Trophoblast cell (in vitro differentiated cells and primary cell): ENCODE measurements around the gene CC2D2A.

Experiments
- DNase-seq, 2 donors: peaks; one replicate each; pipeline ENCODE4 v3.0.0-alpha.2; 2016
- H2AFZ ChIP-seq: 2 replicates; pipeline ENCODE4 v1.6.1; 2013; ENCODE audit warnings: low read length, moderate library complexity, mild to moderate bottlenecking; ENCODE audit not compliant: insufficient read depth, poor library complexity
- H2AK5ac ChIP-seq: 2 replicates; pipeline ENCODE4 v1.6.1; 2013; ENCODE audit warnings: mild to moderate bottlenecking, low read length
- H2BK120ac ChIP-seq: 2 replicates; pipeline ENCODE4 v1.6.1; 2013; ENCODE audit warnings: low read length, mild to moderate bottlenecking, moderate library complexity; ENCODE audit not compliant: insufficient read depth, poor library complexity
- H2BK12ac ChIP-seq: 2 replicates; pipeline ENCODE4 v1.6.1; 2013; ENCODE audit warnings: mild to moderate bottlenecking, low read length, moderate library complexity
- H2BK5ac ChIP-seq: 2 replicates; pipeline ENCODE4 v1.6.1; 2013; ENCODE audit warnings: low read length, low read depth, moderate library complexity, mild to moderate bottlenecking; ENCODE audit not compliant: poor library complexity
- H3K14ac ChIP-seq: 2 replicates; pipeline ENCODE4 v1.6.1; 2013; ENCODE audit warnings: mild to moderate bottlenecking, low read length
- H3K18ac ChIP-seq: 2 replicates; pipeline ENCODE4 v1.6.1; 2013; ENCODE audit warnings: mild to moderate bottlenecking, low read length
- H3K23ac ChIP-seq: 2 replicates; pipeline ENCODE4 v1.6.1; 2013; ENCODE audit warnings: low read length
- H3K27ac ChIP-seq: 2 replicates; pipeline ENCODE4 v1.5.1; 2013; ENCODE audit warnings: low read depth, mild to moderate bottlenecking, inconsistent platforms, low read length, moderate library complexity
- H3K27me3 ChIP-seq: 2 replicates; pipeline ENCODE4 v1.6.1; 2013; ENCODE audit warnings: inconsistent platforms, mild to moderate bottlenecking, low read length, moderate library complexity; ENCODE audit not compliant: insufficient read depth
- H3K36me3 ChIP-seq, 2 experiments: 1 replicate in 1 of 2; 2 replicates in 1 of 2; pipeline ENCODE4 v1.6.1; 2013; ENCODE audit warnings: low read length in 2 of 2, mild to moderate bottlenecking in 2 of 2, moderate library complexity in 1 of 2; ENCODE audit not compliant: insufficient read depth in 2 of 2, control insufficient read depth in 1 of 2
- H3K4ac ChIP-seq: 2 replicates; pipeline ENCODE4 v1.6.1; 2013; ENCODE audit warnings: low read depth, mild to moderate bottlenecking, low read length, moderate library complexity
- H3K4me1 ChIP-seq, 2 experiments: 1 replicate in 1 of 2; 2 replicates in 1 of 2; pipeline ENCODE4 v1.6.1; 2013; ENCODE audit warnings: low read length in 2 of 2, mild to moderate bottlenecking in 2 of 2, moderate library complexity in 1 of 2; ENCODE audit not compliant: insufficient read depth in 2 of 2, control insufficient read depth in 1 of 2
- H3K4me2 ChIP-seq: 2 replicates; pipeline ENCODE4 v1.6.1; 2013; ENCODE audit warnings: inconsistent platforms, mild to moderate bottlenecking, low read length, moderate library complexity
- H3K4me3 ChIP-seq: 2 replicates; pipeline ENCODE4 v1.5.1; 2013; ENCODE audit warnings: mild to moderate bottlenecking, low read depth, low read length, inconsistent platforms
- H3K79me1 ChIP-seq: one replicate; pipeline ENCODE4 v1.6.1; 2013; ENCODE audit warnings: low read length
- H3K79me2 ChIP-seq: 2 replicates; pipeline ENCODE4 v1.6.1; 2013; ENCODE audit warnings: low read length, mild to moderate bottlenecking; ENCODE audit not compliant: control insufficient read depth, insufficient read depth, poor library complexity
- H3K9ac ChIP-seq: 2 replicates; pipeline ENCODE4 v1.6.1; 2013; ENCODE audit warnings: mild to moderate bottlenecking, low read length
- H3K9me3 ChIP-seq: 2 replicates; pipeline ENCODE4 v1.6.1; 2013; ENCODE audit warnings: low read depth, mild to moderate bottlenecking, control low read depth, inconsistent platforms, low read length; ENCODE audit not compliant: insufficient read depth
- H4K12ac ChIP-seq: 2 replicates; pipeline ENCODE4 v1.6.1; 2013; ENCODE audit warnings: low read depth, mild to moderate bottlenecking, low read length, moderate library complexity
- H4K8ac ChIP-seq: 2 replicates; pipeline ENCODE4 v1.6.1; 2013; ENCODE audit warnings: low read depth, mild to moderate bottlenecking, low read length, moderate library complexity
- H4K91ac ChIP-seq: one replicate; pipeline ENCODE4 v1.6.1; 2013; ENCODE audit warnings: low read depth, mild to moderate bottlenecking, low read length, moderate library complexity
- WGBS: extraction: QIAGEN DNeasy Blood & Tissue Kit; methylation state at CpG from one replicate; pipeline ENCODE4 v1.1.7; 2013; ENCODE audit warnings: missing lambda C conversion rate; ENCODE audit not compliant: insufficient read length, insufficient coverage; ENCODE audit errors: extremely low coverage; 5-methylcytosine and 5-hydroxymethylcytosine counted together

Gene CC2D2A

GRCh38 chr4:15427161-15427560, 42.5 kb upstream of the CC2D2A start:
- DNase-seq: no peak
- Histone ChIP-seq H3K79me1 (no peaks in the 10 kb centered on the region), H2AFZ (no peak overlapping the region), H3K27me3 (no peaks in the 10 kb centered on the region), H3K79me2 (no peaks in the 10 kb centered on the region), H3K36me3 (no peaks in the 10 kb centered on the region), H2AK5ac (no peak overlapping the region), H3K4me3 (no peak overlapping the region), H3K9ac (no peak overlapping the region), H4K8ac (no peak overlapping the region), H3K4me2 (no peak overlapping the region), H3K18ac (no peak overlapping the region), H2BK5ac (no peak overlapping the region), H2BK12ac (no peak overlapping the region), H3K9me3 (no peaks in the 10 kb centered on the region), H3K23ac (no peak overlapping the region), H3K27ac (no peak overlapping the region), H3K4me1 (no peaks in the 10 kb centered on the region), H4K91ac (no peak overlapping the region), H3K14ac (no peak overlapping the region), H2BK120ac (no peak overlapping the region), H4K12ac (no peak overlapping the region), H3K4ac (no peak overlapping the region)
- WGBS: no CpG with 5 or more reads among the region's 2 CpGs

GRCh38 chr4:15427701-15428100, 42.0 kb upstream of the CC2D2A start, which contains the start of gene C1QTNF7:
C1QTNF7 (plus strand) TSS chr4:15428033; CDS start chr4:15435744, 7,711 bp downstream.
- no peak within 1 kb of the TSS for H3K4ac ChIP-seq
- no CpG with 5 or more reads among the region's 3 CpGs for WGBS

GRCh38 chr4:15428611-15429010, 41.1 kb upstream of the CC2D2A start:
- Histone ChIP-seq H2AFZ (no peak overlapping the region), H3K14ac (no peak overlapping the region), H3K27ac (no peak overlapping the region), H3K9ac (no peak overlapping the region), H3K27me3 (no peaks in the 10 kb centered on the region), H2BK12ac (no peak overlapping the region), H4K91ac (no peak overlapping the region), H3K23ac (no peak overlapping the region), H4K8ac (no peak overlapping the region), H4K12ac (no peak overlapping the region), H2BK5ac (no peak overlapping the region), H3K9me3 (no peaks in the 10 kb centered on the region), H3K79me1 (no peaks in the 10 kb centered on the region), H2AK5ac (no peak overlapping the region), H3K4me3 (no peak overlapping the region), H3K4me2 (no peak overlapping the region), H3K79me2 (no peaks in the 10 kb centered on the region), H3K36me3 (no peaks in the 10 kb centered on the region), H3K4ac (no peak overlapping the region), H3K18ac (no peak overlapping the region), H3K4me1 (no peaks in the 10 kb centered on the region), H2BK120ac (no peak overlapping the region)
- DNase-seq: no peak
- WGBS: no CpG with 5 or more reads among the region's 1 CpG

More at GRCh38 chr4:15427701-15428100, 42.0 kb upstream of the CC2D2A start, which contains the start of gene C1QTNF7:
- Histone ChIP-seq H2BK5ac (no peak within 1 kb of the TSS), H3K4me3 (no peak within 1 kb of the TSS), H2AK5ac (no peak within 1 kb of the TSS), H3K27ac (no peak within 1 kb of the TSS), H2BK120ac (no peak within 1 kb of the TSS), H4K91ac (no peak within 1 kb of the TSS), H3K79me2 (no peaks in the 10 kb centered on the region), H3K4me1 (no peaks in the 10 kb centered on the region), H4K12ac (no peak within 1 kb of the TSS), H3K36me3 (no peaks in the 10 kb centered on the region), H2AFZ (no peak within 1 kb of the TSS), H3K4me2 (no peak within 1 kb of the TSS), H3K27me3 (no peaks in the 10 kb centered on the region), H4K8ac (no peak within 1 kb of the TSS), H3K14ac (no peak within 1 kb of the TSS), H2BK12ac (no peak within 1 kb of the TSS), H3K79me1 (no peaks in the 10 kb centered on the region), H3K18ac (no peak within 1 kb of the TSS), H3K9me3 (no peaks in the 10 kb centered on the region), H3K23ac (no peak within 1 kb of the TSS), H3K9ac (no peak within 1 kb of the TSS)
- DNase-seq: no peak

GRCh38 chr4:15434091-15434490, 35.6 kb upstream of the CC2D2A start:
- no peak overlapping the region for H3K27ac ChIP-seq
- no peak overlapping the region for H2AK5ac ChIP-seq
- no peaks in the 10 kb centered on the region for H3K27me3 ChIP-seq
- H3K18ac ChIP-seq: no peak overlapping the region
- H4K12ac ChIP-seq: no peak overlapping the region
- WGBS: no CpG with 5 or more reads among the region's 2 CpGs
- H3K36me3 ChIP-seq: no peaks in the 10 kb centered on the region
- H2BK120ac ChIP-seq: no peak overlapping the region
- no peak for DNase-seq
- no peak overlapping the region for H3K14ac ChIP-seq
- H3K9ac ChIP-seq: no peak overlapping the region
- no peaks in the 10 kb centered on the region for H3K79me1 ChIP-seq
- H3K4me2 ChIP-seq: no peak overlapping the region
- no peaks in the 10 kb centered on the region for H3K9me3 ChIP-seq
- H4K91ac ChIP-seq: no peak overlapping the region
- no peaks in the 10 kb centered on the region for H3K4me1 ChIP-seq
- H4K8ac ChIP-seq: no peak overlapping the region
- no peak overlapping the region for H3K4ac ChIP-seq
- no peak overlapping the region for H2BK5ac ChIP-seq
- no peaks in the 10 kb centered on the region for H3K79me2 ChIP-seq
- H2AFZ ChIP-seq: no peak overlapping the region
- no peak overlapping the region for H3K23ac ChIP-seq
- no peak overlapping the region for H2BK12ac ChIP-seq
- no peak overlapping the region for H3K4me3 ChIP-seq
